ENCODE data around the gene HMGN1.

GRCh38 chr21:39386899-39387298, 38.0 kb upstream of the HMGN1 start:
- TF ChIP-seq CTCF (IDR thresholded peaks at IDR 0.05; ENCODE audit: poor library complexity), result no peak
- no peak for TF ChIP-seq EZH2 (IDR thresholded peaks at IDR 0.05; ENCODE audit: borderline replicate concordance)
